Activated CD4-positive, alpha-beta T cell treated with anti-CD3 and anti-CD28 coated beads for 1 hour (primary cell): ENCODE results near the gene TCIRG1.

ENCODE experiments used
- DNase-seq: peaks from one replicate; pipeline ENCODE4 v3.0.0-alpha.2; 2020

TCIRG1 gene

DNA sequence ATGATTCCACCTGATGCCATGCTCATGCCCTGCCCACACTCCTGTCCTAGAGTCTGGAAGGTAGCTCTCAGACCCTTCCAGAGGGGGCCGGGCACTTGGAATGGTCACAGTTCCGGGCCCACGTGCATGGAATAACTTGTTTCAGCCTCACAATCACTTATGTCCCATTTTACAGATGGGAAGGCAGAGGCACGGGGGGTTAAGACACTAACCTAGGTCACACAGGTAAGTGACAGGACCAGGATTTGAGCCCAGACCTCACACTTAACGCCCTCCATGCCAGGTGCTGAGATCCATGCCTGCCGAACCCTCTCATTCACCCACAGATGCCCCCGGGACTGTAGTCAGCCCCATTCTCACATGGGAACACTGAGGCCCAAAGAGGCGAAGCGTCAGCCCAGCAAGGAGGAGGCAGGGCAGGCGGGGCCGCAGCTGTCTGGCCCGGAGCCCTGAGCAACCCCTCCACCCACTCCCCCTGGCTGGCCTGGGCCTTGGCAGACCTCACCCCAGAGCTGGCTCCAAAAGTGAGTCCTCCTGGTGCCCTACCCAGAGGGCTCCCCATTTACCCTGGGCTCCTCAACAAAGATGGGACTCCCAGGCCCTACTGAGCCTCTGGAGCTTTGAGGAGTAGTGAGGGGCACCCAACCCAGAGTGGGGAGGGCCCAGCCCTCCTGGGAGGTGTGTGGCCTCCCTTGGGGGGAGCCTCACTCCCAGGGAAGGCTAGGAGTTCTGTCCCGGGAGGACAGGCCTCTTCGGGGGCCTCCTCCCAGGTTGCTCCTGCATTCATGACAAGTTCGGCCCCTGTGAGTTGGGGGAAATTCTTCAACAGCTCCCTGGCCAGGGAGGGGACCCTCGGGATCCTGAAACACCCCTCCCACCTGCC lies 31.1 kb upstream of the TCIRG1 start:
- DNase-seq = no peak

DNA sequence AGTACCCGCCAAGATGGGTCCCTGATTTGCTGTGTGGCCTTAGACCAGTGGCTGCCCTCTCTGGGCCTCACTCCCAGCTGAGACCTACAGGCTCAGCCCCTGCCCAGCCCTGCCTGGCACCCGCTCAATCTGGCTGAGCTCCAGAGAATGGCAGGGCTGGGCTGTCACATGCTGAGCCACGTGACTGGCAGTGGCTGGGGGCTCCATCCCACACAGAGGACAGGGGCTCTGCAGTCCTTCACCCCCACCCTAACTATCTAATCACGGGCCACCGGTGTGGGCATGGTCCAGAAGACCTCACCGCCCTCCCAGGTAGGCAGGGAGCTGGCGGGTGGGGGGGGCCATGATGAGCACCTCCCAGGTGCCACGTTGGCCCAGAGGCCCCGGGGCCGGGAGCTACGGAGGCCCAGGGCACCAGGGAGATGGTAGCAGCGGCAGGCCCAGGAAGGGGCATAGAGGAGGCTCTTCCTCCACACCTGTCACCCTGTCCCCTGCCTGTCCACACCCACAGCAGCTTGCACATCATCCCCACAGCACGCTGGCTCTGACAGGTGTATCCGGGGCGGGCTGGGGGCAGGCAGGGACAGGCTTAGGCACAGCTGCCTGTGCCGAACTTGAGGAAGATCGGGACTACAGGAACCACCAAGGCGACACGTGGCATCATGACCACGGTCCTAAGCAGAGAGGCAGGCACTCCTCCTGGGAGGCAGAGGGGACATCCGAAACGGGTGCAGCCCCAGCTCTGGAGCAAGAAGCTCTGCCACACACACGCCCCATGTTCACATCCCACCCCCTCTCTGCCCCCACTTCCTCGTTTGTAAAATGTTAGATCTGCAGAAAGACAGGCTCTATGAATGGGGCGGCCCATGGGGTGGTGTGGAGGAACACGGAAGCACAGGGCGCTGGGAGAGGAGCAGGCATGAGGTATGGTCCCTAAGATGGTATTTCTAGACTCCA lies 30.2 kb upstream of the TCIRG1 start:
- no peak for DNase-seq

- DNase-seq = no peak
Measured at GRCh38 chr11:68009391-68010089, 29.3 kb upstream of the TCIRG1 start.

GRCh38 chr11:68010090-68011041 lies 28.5 kb upstream of the TCIRG1 start, which contains the start of gene ALDH3B1:
Gene ALDH3B1, plus strand, starts transcription at chr11:68010327. Its CDS starts 4,971 bp downstream, at chr11:68015298.
- DNase-seq = no peak

DNA sequence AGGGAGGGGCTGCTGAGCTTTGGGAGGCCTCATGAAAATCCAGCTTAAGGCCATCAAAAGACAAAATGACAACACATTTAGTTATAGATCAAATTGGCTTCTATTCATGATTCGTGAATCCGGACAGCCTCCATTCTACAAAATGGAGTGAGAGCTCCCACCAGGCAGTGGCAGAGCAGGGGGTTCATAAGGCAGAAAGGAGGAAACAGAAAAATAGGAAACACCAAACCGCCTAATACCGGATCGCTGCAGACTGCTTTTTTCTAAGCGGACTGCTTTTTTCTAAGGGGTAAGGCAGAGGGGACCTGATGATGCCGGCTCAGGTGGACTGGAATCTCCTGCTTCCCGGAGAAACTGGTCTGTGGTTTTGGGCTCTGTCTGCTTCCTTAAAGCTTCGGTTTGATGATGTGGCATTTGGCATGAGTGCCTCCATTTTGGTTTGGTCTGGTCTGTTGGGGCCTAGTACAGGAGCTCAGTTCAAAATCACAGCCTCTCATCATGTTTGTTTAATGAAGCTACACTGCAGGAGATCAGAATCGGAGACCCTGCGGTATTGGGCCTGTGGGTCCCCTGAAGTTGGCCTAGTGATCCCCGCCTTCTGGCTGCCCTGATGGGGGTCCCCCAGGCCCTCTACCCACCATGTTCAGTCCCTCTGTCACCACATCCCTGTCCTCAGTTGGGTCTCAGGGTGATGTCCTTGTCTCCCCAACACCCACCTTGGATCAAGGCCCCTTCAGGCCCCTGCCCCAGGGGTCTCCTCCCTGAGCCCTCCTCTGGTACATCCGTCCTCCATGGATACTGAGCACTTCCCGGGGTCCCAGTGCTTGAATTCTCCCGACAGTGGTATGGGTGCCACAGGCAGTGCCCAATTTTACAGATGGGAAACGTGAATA lies 27.5 kb upstream of the TCIRG1 start:
- no peak for DNase-seq

DNA sequence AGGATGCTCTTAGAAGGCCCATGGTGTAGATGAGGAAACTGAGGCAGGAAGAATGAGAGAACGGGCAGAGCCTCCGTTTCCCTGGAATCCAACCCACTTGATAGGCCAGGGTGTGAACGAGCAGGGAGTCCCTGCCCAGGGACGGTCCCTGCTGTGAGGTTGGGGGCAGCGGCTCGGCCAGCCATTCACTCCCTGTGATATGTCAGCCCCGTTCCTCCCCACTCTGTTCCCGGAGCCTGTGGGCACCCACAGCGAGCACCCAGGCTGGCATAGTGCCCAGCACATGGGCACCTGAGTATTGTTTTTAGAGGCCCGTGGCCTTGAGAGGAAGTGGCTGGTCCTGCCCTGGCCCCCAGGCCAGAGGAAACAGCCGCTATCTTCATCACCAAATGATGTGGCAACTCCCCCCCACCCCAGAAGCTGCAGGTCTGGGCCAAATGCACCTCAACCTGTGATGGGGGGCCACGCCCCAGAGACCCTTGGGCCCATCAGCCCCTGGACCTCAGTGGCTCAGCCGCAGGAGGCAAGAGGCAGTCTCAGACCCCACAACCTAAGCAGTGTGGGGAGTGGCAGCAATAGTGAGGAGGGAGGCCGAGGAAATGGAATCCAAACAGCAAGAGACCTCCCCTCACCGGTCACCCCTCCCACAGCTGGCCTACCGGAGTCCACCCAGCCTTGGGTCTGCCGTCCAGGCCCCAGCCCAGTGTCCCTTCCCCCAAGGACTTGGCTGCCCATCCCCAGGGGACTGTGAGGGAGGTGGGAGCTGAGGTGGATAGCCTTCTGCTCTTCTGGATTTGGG lies 26.6 kb upstream of the TCIRG1 start:
- DNase-seq = no peak

GRCh38 chr11:68012843-68013610 lies 25.8 kb upstream of the TCIRG1 start:
- DNase-seq = no peak

- DNase-seq = no peak
Measured at GRCh38 chr11:68013611-68014156, 25.1 kb upstream of the TCIRG1 start.

GRCh38 chr11:68014157-68014946 lies 24.5 kb upstream of the TCIRG1 start:
- no peak for DNase-seq

DNA sequence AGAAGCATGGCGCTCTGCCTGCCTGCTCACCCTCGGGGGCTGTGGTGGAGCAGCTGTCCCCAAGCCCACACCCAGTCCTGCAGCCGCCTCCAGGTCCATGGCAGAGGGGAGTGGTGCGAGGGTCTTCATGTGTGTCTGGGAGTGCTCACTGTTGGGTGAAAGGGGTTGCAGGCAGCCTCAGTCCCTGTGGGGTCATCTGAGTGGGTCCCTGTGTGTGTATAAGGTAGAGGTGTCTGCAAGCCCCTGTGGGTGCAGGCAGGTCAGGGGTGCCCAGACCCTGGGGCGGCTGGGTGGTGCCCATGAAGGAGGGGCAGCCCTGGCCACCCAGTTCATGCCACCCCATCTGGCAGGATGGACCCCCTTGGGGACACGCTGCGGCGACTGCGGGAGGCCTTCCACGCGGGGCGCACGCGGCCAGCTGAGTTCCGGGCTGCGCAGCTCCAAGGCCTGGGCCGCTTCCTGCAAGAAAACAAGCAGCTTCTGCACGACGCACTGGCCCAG lies 23.8 kb upstream of the TCIRG1 start:
- no peak for DNase-seq

GRCh38 chr11:68015467-68015866 lies 23.4 kb upstream of the TCIRG1 start:
- no peak for DNase-seq

- DNase-seq = no peak
Measured at GRCh38 chr11:68016161-68016903, 22.5 kb upstream of the TCIRG1 start.

DNA sequence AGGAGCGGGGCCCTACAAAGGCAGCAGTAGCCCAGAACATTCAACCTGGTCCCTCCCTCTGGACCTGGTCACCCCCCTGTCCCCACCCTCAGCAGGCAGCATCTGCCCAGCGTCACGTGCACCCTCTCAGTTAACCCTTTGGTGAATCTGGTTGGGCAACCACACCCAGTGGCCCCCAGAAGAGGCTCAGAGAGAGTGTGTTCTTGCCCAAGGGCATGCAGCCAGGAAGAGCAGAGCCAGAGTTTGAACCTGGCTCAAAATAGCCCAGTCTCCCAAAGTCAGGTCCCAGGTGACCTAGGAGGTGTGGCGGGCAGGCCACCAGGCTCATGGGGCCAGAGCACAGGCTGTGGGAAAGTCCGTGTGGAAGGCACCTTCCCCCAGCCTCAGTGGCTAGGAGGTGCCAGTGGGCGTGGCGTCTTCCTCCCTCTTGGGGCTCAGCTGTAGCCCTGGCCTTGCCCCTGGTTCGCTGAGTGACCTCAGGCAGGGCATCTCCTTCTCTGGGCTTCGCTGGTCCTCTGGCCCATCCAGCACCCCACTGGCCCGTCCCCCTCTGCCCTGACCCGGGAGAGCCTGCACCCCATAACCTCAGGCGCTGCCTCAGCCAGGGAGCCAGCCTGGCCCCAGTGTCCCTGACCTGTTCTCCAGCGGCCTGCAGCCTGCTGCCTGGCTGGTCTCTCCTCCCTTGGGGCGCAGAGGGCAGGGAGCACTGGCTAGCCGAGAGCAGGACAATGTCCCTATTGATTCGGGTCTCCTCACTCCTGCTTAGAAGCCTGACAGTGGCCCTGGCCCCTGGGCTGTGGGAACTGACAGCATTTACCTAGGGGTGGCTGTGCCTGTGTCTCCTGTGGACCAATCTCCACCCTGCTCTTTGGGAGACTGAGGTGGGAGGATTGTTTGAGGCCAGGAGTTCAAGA lies 21.7 kb upstream of the TCIRG1 start:
- DNase-seq = no peak

DNA sequence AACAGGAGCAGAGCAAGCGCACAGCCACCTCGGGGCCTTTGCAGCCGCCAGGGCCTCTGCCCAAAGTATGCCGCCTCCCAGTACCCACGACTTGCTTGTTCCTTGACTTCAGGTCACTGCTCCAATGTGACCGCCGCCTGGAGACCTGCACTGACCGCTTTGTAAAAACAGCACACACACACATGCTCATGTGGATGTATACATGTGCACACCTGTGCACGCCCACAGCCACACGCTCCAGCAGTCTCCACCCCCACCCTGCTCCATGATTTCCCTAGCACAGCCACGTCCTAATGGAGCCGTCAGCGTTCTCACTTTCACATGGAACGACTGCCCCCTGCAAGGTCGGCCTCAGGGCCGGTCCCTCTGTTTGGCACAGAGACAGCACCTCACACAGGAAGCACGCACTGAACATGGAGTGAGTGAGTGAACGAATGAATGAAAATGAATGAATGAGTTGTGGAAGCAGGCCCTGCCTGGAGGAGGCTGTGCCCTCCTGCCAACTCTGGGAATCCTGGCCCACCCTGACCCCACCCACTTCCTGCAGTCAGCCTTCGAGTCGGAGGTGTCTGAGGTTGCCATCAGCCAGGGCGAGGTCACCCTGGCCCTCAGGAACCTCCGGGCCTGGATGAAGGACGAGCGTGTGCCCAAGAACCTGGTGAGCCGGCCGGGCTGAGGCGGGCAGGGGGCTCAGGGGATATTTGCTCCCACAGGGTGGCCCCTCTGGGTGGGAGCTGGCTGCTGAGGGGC lies 20.7 kb upstream of the TCIRG1 start:
- DNase-seq = no peak

GRCh38 chr11:68018730-68019190 lies 20.1 kb upstream of the TCIRG1 start:
- DNase-seq = no peak
